ENCODE measurements around the gene IL18. TPM values are rescaled to one million over a fixed set of nuclear protein-coding genes. Genes with fewer than 3 reads are reported as not detected.

Gene IL18
- total and polyA plus RNA-seq, 2 experiments from 2014 or later: 0.28 to 1.7 TPM

DNA sequence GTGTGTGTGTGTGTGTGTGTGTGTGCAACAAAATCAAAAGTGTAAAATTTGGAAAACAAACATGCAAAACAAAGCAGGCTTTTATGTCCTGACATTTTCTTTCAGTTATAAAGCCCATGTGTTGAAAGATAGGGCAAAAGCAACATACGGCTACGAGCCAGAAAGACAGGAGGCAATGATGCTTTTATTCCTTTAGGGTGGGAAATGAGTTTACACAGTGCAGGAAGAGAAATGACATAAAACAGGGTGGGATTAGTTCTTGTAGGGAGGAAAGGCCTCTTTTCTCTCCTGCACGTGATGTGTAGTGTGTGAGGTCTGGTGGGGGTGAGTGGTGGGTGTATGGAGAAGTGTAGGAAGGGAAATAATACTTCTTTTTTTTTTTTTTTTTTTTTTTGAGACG is 29.4 kb downstream of the IL18 start:
- no peak overlapping the region for H3K27ac ChIP-seq (ENCODE audit: low read depth)
- Mint-ChIP-seq H3K27me3 (ENCODE audit: insufficient read depth, low read depth, poor library complexity) (peaks cover 1% of the 10 kb centered on the region), H3K4me3 (no peak overlapping the region), H3K27ac (no peak overlapping the region), H3K36me3 (ENCODE audit: low read depth) (no peaks in the 10 kb centered on the region), H3K4me1 (no peaks in the 10 kb centered on the region; the same call in 1 of the 3 replicates), H3K9me3 (no peaks in the 10 kb centered on the region)
- H3K36me3 ChIP-seq (ENCODE audit: insufficient read depth): no peaks in the 10 kb centered on the region
- H3K4me3 ChIP-seq: no peak overlapping the region
- no peaks in the 10 kb centered on the region for H3K9me2 ChIP-seq (ENCODE audit: insufficient read depth)
- no peaks in the 10 kb centered on the region for H3F3A ChIP-seq (replicated peaks; ENCODE audit: low read depth)
- H3K79me2 ChIP-seq (replicated peaks; ENCODE audit: insufficient read depth): no peaks in the 10 kb centered on the region
- H4K20me1 ChIP-seq (replicated peaks; ENCODE audit: insufficient read depth): no peaks in the 10 kb centered on the region
- H2AFZ ChIP-seq: no peak overlapping the region
- H3K27me3 ChIP-seq (ENCODE audit: insufficient read depth): no peaks in the 10 kb centered on the region
- no peak overlapping the region for H3K4me2 ChIP-seq
- ATAC-seq: no peak
- H3K4me1 ChIP-seq (ENCODE audit: insufficient read depth): no peaks in the 10 kb centered on the region
- TF ChIP-seq STAT1 (IDR thresholded peaks at IDR 0.05; ENCODE audit: unreplicated experiment) (no peak), EZH2 (IDR thresholded peaks at IDR 0.05; ENCODE audit: low read depth, unreplicated experiment) (no peak), POLR2AphosphoS5 (IDR thresholded peaks at IDR 0.05; ENCODE audit: low read depth) (no peak), ZNF331 (CRISPR knock-in tag; IDR thresholded peaks at IDR 0.05; ENCODE audit: low read depth) (no peak), ETS1 (IDR thresholded peaks at IDR 0.05) (no peak), ZNF114 (CRISPR knock-in tag; IDR thresholded peaks at IDR 0.05) (no peak), JUNB (IDR thresholded peaks at IDR 0.05; ENCODE audit: unreplicated experiment) (no peak), EZH2phosphoT487 (IDR thresholded peaks at IDR 0.05; ENCODE audit: unreplicated experiment) (no peak), NANOG (IDR thresholded peaks at IDR 0.05; ENCODE audit: borderline replicate concordance) (no peak), ZNF462 (CRISPR knock-in tag; IDR thresholded peaks at IDR 0.05) (no peak), CREB1 (CRISPR knock-in tag; IDR thresholded peaks at IDR 0.05; ENCODE audit: low read depth) (no peak), REST (IDR thresholded peaks at IDR 0.05; ENCODE audit: unreplicated experiment) (no peak)
- TF ChIP-seq, protein P1, sequence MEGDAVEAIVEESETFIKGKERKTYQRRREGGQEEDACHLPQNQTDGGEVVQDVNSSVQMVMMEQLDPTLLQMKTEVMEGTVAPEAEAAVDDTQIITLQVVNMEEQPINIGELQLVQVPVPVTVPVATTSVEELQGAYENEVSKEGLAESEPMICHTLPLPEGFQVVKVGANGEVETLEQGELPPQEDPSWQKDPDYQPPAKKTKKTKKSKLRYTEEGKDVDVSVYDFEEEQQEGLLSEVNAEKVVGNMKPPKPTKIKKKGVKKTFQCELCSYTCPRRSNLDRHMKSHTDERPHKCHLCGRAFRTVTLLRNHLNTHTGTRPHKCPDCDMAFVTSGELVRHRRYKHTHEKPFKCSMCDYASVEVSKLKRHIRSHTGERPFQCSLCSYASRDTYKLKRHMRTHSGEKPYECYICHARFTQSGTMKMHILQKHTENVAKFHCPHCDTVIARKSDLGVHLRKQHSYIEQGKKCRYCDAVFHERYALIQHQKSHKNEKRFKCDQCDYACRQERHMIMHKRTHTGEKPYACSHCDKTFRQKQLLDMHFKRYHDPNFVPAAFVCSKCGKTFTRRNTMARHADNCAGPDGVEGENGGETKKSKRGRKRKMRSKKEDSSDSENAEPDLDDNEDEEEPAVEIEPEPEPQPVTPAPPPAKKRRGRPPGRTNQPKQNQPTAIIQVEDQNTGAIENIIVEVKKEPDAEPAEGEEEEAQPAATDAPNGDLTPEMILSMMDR (conservative IDR thresholded peaks at IDR 0.05; ENCODE audit: low read depth in 2 of 2): no peak
- DNase-seq (ENCODE audit: low spot score): no peak

Data from GM23338 (cell line).